Ramos (cell line): ENCODE data around the gene CYP26A1.

Experiments
- in situ Hi-C: fragments of 300-500 bp; cut with MboI; formaldehyde crosslinking; loops from one replicate; pipeline ENCODE4 v1.14.3; 2022; ENCODE audit warnings: low sequenced_read_pairs; ENCODE audit not compliant: unreplicated experiment

The CYP26A1 gene, protein sequence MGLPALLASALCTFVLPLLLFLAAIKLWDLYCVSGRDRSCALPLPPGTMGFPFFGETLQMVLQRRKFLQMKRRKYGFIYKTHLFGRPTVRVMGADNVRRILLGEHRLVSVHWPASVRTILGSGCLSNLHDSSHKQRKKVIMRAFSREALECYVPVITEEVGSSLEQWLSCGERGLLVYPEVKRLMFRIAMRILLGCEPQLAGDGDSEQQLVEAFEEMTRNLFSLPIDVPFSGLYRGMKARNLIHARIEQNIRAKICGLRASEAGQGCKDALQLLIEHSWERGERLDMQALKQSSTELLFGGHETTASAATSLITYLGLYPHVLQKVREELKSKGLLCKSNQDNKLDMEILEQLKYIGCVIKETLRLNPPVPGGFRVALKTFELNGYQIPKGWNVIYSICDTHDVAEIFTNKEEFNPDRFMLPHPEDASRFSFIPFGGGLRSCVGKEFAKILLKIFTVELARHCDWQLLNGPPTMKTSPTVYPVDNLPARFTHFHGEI

DNA sequence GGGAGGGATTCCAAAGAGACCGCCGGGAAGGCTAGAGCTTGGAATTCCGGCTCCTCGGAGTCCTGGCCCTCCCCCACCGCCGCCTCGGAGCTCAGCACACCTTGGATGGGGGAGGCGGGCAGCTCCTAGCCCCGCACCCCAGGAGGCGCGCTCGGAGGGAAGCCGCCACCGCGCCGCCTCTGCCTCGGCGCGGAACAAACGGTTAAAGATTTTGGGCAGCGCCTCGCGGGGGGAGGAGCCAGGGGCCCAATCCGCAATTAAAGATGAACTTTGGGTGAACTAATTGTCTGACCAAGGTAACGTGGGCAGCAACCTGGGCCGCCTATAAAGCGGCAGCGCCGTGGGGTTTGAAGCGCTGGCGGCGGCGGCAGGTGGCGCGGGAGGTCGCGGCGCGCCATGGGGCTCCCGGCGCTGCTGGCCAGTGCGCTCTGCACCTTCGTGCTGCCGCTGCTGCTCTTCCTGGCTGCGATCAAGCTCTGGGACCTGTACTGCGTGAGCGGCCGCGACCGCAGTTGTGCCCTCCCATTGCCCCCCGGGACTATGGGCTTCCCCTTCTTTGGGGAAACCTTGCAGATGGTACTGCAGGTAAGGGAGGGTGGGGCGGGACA, at the start of gene CYP26A1:
CYP26A1 (plus strand) TSS at position 355 of the 608 bp plus-strand sequence; CDS start at position 397, 42 bp downstream.
- in situ Hi-C loops, result no loop called here

DNA sequence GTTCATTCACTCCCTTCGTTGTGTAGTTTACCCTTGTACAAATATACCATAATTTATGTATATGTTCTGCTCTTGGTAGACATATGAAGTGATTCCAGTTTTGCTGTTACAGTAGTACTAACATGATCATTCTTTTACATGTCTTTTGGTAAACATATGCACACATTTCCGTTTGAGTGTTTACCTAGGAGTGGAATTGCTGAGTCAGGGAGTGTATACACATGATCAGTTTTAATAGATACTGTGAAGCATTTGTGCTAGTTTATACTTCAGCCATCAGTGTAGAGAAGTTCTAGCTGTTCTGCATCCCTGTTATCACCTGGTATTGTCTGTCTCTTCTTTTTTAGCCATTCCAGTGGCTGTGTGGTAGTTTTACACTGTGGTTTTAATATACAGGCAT, 47.6 kb upstream of the CYP26A1 start:
- in situ Hi-C loops, result no loop called here

DNA sequence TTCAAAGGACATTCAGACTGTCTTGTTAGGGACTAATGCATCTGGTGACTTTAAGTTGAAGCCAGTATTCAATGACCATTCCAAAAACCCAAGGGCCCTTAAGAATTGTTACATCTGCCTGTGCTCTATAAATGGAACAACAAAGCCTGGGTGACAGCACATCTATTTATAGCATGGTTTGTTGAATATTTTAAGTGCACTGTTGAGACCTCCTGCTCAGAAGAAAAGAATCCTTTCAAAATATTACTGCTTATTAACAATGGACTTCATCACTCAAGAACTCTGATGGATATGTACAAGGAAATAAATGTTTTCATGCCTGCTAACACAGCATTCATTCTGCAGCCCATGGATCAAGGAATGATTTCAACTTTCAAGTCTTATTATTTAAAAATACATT, 46.2 kb upstream of the CYP26A1 start:
- in situ Hi-C loops, result no loop called here

DNA sequence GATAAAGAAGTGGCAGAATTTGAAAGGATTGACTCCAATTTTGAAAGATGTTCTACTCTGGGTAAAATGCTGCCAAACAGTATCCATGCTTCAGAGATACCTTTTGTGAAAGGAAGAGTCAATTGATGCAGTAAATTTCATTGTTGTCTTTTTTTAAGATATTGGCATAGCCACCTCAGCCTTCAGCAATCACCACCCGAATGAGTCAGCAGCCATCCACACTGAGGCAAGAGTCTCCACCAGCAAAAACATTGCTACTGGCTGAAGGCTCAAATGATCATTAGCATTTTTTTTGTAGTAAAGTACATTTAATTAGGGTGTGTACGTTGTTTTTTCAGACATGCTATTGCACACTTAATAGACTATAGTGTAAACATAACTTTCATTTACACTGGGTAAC, 44.8 kb upstream of the CYP26A1 start:
- in situ Hi-C loops, result no loop called here

DNA sequence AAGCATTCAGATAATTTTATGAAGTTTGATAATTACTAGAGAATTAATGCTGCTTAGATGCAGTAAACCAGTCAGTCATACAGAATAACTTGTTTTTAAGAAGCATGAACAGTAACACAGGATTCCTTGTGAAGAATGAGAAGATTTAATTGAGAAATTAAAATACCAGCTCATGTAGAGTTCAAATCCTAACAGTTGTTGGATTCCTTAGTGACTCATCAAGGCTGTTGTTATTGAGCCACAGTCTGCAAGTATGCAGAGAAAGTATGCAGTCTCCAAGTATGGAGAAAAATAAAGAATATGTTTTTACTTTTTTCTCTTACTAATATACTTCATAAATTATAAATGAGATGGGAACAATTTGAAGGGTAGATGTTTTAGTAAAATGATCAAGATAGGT, 43.3 kb upstream of the CYP26A1 start:
- in situ Hi-C loops, result no loop called here

DNA sequence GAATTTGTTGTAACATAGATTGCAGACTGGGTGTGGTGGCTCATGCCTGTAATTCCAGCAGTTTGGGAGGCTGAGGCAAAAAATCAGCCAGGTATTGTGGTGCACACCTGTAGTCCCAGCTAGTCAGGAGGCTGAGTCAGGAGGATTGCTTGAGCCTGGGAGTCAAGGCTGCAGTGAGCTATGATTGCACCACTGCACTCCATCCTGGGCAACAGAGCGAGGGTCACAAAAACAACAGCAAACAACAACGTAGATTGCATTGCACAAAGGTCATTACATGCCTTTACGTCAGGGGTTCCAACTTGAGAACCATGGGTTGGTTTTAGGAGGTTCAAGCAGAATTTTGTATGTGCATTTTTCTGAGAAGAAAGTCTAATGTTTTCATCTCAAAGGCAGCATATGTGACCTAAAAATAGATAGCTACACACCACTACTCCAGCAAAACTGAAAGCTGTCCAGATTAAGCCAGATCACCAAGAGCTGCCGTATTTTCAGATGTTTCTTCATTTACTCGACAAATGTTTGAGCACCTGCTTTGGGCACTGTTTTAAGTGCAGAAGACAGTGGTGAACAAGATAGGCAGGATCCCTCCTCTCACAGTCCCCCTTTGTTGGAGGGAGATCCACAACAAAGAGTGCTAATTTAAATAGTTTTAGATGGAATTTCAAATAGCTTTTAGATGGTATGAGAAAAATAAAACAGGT, 41.4 kb upstream of the CYP26A1 start:
- in situ Hi-C loops, result no loop called here

DNA sequence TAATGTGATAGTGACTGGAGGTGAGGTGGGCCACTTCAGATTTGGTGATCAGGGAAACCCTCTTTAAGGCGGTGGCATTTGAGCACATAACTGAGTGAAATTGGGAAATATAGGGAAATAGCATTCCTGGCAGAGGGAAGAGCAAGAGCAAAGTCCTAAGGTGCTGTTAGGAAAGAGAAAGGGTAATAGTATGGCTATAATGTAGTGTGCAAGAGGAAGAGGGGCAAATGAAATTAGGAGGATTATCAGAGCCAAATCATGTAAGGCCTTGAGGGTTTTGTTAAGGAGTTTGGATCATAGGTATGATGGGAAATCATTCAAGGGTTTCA, 40.9 kb upstream of the CYP26A1 start:
- in situ Hi-C loops, result no loop called here

DNA sequence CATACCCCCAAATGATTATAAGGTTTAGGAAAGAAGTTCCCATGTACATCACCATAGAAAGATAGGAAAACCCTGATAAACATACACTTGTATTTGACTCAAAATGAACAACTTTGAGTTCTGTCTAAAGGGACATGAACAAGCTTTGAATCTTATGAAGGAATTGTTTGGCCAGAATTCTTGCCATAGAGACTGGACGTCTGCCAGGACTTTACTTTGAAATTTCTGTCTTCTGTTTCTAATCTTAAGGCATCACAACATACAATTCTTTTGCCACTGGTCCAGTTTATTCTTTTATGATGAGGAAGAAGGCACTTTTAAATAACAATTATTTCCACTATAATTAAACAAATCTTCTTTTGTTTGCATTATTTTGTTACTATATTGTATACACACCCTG, 39.3 kb upstream of the CYP26A1 start:
- in situ Hi-C loops, result no loop called here

DNA sequence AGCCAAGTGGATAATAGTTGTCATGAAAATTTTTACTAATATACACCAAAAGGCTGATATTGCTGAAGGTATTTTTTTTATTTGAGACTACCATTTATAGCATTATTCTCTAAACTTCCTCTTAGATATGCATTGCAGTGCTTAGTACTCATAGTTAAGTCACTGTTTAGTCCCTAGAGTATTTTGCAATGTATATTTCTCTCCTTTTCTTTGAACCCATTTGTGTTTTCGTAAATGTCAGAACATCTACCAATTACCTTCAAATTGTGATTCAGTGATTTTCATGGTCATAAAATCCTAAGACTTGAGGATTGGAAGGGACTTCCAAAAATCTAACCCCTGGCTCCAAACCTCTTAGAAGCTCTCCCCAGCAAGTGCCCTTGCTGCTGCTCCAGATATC, 34.6 kb upstream of the CYP26A1 start:
- in situ Hi-C loops, result no loop called here

DNA sequence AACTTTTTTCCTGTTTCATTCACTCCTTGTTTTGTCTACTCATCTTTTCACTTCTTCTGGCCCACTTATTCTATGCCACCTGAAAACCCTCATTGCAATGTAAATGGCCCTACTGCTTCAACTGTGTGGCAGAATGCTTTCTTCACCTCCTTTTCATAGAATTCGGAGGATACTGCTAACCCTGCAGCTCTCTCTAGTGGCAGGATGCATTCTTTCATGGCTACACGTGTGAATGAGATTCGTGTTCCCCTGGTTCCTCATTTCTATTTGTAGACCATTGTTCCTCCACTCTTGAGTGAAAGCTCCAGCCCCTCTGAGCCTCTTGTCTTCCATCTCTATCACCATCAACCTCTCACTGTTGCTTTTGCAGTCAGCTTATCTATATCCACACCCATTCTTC, 34.0 kb upstream of the CYP26A1 start:
- in situ Hi-C loops, result no loop called here

DNA sequence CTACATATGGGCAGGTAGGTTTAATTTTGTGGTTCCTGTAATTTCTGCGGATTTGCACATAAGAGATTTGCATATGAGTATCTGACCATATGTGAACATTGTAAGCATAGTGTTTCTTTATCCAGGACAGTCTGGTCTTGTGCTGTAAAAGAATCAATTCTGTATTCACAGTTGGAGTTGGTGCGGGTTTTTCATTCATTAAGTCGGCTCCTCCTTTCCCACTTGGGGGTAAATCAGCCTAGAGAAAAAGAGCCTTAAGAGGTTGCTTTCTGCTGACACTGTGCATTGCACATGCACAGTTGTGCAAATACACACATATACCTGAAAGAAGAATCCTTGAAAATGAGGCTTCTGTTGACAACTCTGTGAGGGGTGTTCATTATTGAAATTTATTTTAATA, 19.2 kb upstream of the CYP26A1 start:
- in situ Hi-C loops, result no loop called here

DNA sequence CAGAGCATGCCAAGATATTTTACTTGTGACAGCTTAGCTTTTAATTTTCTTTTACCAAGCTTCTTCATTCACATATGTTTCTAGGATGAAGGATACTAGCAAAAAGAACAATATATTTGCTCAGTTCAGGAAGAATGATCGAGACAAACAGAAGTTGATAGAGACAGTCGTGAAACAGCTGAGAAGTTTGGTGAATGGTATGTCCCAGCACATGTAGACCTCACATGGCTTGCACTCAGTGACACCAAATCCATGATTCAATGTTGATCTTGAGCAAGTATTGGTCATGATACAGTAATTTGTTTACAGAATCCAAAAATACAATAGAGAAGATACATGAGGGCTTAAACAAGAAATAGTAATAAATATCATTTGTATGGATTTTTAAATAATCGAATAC, 15.6 kb upstream of the CYP26A1 start:
- in situ Hi-C loops, result no loop called here

DNA sequence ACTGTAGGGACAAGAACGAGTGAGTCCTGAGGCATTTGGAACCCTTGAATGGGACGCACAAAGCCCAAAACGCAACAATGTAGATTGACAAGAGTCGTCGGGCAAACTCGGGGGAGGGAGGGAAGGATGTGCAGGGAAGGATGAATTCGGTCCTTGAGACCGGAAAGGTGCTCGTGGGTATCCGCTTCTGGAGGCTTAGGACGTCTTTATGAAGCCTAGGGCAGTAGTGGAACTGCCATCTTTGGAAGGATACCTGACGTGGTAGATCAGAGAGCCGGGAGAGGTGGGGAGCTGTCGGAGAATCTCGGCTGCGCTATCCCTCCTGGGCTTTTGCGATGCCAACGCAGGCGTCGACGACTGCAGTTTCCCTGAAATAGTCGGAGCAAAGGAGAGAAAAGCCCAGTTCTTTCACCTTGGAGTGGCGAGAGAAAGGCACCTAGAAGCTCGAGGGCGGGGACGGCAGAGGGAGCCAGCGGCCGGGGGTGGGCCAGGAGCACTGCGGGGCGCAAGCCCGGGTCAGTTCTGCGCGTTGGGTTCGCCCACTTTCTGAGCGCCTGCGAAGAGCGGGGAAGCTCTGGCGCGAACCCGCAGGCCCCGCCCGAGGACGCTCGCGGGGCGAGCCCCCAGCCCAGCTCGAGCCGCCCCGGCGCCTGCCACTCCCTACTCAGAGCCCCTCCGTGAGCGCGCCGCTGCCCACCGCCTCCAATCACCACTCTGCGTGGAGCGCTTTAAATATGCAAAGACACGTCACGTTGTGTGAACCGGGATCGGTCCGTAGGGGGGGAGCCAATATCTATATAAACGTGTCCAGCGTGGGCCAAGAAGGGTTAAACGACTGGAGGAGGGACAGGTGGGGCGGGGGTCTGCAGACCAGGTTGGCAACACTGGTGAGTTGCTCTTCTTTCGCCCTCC, 13.5 kb upstream of the CYP26A1 start, which contains the start of gene CYP26C1:
CYP26C1 (plus strand) TSS at position 824 of the 912 bp plus-strand sequence. CDS start 466 bp downstream, outside the sequence.
- in situ Hi-C loops, result no loop called here

DNA sequence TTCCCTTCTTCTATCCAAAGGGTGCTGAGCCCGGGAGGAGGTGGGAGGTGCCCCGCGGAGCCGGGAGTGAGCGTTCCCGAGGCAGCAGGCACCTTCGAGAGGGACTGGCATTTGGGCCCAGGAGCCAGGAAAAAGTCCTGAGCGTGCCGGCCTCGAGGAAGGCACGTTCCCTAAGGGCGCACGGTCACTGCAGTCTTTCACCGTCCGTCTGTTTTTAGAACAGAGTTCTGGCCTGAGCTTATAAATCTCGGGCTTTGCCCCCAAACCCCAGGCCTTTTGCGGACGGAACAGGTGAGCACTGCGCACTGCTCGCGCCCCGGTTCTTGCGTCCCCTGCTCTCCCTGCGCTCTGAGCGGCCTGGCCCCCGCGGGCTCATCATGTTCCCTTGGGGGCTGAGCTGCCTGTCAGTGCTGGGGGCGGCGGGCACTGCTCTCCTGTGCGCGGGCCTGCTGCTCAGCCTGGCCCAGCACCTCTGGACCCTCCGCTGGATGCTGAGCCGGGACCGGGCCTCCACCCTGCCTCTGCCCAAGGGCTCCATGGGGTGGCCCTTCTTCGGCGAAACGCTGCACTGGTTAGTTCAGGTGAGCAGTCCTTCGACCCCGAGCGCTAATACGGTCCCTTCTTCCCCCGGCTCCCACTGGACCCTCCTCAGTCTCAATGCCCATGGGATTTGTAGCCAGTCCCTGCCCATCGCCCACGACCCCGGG, 12.7 kb upstream of the CYP26A1 start:
- in situ Hi-C loops, result no loop called here

DNA sequence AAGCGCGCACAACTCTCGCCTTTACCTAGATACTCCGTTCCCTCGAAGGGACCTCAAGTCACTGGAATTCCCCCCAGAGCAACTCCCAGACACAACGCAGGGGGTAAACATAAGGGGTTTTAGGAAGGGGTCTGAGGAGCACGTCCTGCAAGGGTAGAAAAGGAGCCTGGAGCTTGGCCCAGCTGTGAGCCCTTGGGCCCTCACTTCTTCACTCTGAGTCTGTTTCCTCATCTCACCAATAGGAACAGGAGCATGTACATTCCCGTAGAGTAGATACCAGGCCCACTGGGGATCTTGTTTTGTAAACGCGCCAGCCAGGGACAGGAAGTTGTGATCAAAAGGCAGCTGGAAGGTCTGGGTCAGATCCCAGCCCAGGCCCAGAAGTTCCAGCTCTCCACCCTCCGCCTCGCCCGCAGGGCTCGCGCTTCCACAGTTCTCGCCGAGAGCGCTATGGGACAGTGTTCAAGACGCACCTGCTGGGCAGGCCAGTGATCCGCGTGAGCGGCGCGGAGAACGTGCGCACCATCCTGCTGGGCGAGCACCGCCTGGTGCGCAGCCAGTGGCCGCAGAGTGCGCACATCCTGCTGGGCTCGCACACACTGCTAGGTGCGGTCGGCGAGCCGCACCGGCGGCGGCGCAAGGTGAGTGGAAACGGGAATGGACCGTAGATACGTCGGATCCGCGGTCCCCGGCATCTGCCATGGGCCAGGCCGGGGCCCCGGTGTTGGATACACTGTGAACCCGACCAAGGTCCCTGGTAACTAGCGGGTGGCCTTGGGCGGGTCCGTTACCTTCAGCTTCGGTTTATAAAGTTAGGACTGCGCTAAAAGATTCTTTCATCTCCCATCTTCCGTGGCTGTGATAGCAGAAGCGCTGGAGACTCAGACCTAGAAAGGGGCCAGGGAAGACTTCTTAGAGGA, 11.8 kb upstream of the CYP26A1 start:
- in situ Hi-C loops, result no loop called here

DNA sequence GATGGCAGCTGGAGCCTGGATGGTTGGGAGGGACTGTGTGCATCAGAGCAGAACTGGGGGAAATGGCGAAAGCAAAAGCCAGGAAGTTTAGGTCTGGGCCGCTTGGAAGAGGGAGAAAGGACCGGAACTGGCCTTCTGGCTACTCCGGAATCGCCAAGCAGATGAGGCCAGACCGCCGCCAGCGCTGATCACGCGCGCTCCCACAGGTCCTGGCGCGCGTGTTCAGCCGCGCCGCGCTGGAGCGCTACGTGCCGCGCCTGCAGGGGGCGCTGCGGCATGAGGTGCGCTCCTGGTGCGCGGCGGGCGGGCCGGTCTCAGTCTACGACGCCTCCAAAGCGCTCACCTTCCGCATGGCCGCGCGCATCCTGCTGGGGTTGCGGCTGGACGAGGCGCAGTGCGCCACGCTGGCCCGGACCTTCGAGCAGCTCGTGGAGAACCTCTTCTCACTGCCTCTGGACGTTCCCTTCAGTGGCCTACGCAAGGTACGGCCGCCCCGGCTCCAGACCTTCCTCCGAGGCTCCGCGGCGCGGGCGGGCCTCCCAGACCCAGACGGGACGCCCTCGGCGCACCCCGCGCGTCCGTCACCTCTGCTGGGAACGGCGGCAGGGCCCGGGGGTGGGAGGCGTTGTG, 11.1 kb upstream of the CYP26A1 start:
- in situ Hi-C loops, result no loop called here

DNA sequence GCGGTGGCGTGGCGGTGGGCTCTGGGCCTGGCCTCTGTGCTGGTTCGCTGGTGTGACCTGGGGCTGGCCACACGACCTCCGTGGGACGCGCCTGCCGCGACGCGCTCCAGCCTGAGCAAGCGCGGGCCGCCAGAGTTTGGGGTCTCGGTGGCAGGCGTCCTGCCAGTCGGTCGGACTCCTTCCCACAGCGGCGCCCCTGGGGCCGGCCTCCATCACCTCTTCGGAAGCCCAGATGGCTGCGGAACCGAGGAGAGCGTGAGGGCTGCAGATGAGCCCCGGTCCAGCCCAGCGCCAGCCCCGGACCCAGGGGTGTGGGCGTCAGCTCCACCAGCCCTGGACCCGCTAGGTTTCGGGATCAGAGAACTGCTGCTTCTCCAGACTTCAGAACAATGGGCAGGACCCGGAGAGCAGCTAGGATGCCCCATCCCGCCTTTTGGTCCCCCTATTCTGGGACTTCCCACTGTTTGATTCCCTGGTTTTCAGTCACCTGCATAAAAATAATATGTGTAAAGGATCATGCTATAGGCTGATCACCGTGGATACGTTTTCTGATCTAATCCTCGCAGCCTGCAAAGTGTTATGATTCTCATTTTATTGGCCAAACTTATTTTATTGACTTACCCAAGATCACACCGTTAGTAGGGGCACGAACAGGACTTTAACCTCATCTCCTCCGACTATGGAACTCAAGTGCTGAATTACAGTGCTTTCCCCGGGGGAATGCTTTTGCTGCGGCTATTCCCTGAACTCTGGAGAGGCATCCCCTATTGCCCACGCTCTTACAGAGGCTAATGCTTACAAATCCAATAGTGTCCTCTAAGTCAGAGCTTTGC, 10.3 kb upstream of the CYP26A1 start:
- in situ Hi-C loops, result no loop called here
